Right atrium auricular region (tissue), 2 donors: ENCODE data around the gene INPP5A. TPM values are rescaled to one million over a fixed set of nuclear protein-coding genes. Genes with fewer than 3 reads are reported as not detected.

Source experiments
- DNase-seq: peaks from one replicate; pipeline ENCODE4 v3.0.0-alpha.2; 2019; ENCODE audit warnings: low spot score
- H3K27ac ChIP-seq, 2 donors: fragments of 200-600 bp; sonication (generic); 1 replicate in 1 of 2; 2 replicates in 1 of 2; pipeline ENCODE4 v1.5.1; 2016 to 2019
- H3K27me3 ChIP-seq, 2 donors: fragments of 200-600 bp; sonication (generic); one replicate each; pipeline versions ENCODE4 v1.5.1 to v1.6.0; 2017 to 2019
- H3K36me3 ChIP-seq: fragments of 200-600 bp; sonication (generic); one replicate; pipeline ENCODE4 v1.5.1; 2016
- H3K4me1 ChIP-seq, 2 donors: fragments of 200-600 bp; sonication (generic); one replicate each; pipeline versions ENCODE4 v1.5.1 to v1.6.0; 2017 to 2019
- H3K4me3 ChIP-seq, 2 donors: fragments of 200-600 bp; sonication (generic); 1 replicate in 1 of 2; 2 replicates in 1 of 2; pipeline ENCODE4 v1.5.1; 2017 to 2019; ENCODE audit warnings: mild to moderate bottlenecking in 1 of 2, moderate library complexity in 1 of 2
- H3K9me3 ChIP-seq, 2 donors: fragments of 200-600 bp; sonication (generic); one replicate each; pipeline ENCODE4 v1.5.1; 2019
- total RNA-seq, 2 donors: library from RNA; depleted of rRNA; stranded (reverse); fragments of >200 nt; gene quantifications; one replicate each; pipeline ENCODE4 v1.1.0, GENCODE V29; 2016
- TF ChIP-seq, protein P1 (sequence below), 2 donors: fragments of 200-600 bp; sonication (generic); IDR thresholded peaks; one replicate each; pipeline ENCODE4 v1.5.1; 2019; ENCODE audit warnings: antibody characterized with exemption in 2 of 2

Gene INPP5A
- total RNA-seq, 2 donors from 2014 or later, result 116 to 143 TPM

DNA sequence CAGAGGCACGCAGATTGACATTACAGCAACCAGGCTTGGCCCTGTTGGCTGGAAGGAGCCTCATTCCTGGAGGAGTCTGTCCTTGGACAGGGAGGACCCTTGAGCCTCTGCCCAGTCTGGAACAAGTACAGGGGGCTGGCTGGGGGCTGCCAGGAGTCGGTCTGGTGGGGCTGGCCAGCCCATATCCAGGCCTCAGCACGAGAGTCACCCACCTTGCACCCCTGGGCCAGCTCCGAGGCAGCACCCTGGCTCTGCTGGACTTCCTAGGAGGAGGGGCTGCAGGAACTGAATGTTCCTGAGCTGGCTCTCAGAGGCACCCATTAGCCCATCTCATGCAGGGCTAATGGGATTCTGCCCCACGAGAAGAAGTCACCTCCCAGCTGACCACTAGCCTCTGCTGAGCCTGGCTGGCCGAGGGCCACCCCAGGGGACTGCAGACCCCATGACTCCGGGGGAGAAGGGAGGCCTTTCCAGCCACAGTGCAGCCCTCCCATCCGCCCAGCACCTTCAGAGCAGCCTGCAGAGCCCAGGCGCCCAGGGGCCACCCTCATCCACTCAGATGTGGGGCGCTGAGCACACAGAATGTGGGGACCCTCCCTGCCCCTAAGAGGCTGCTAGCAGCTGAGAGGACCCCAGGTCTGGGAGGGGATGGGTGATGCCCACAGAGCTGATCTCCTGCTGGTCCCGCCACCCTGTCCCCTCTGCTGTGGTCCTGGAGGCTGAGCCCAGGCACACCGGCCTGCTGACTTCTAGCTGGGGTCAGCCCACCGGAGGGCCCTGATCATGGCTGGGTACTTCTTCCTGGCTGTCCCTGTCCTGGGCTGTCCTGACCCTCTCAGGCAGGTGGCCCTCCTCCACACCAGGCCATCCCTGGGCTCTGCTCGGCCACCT lies 14.8 kb upstream of the INPP5A start:
- no peak overlapping the region for H3K4me3 ChIP-seq
- H3K27ac ChIP-seq, result no peak overlapping the region
- no peak for DNase-seq
- peaks cover 0 to 35% of the 10 kb centered on the region in 2 donors for H3K4me1 ChIP-seq
- TF ChIP-seq, protein P1, sequence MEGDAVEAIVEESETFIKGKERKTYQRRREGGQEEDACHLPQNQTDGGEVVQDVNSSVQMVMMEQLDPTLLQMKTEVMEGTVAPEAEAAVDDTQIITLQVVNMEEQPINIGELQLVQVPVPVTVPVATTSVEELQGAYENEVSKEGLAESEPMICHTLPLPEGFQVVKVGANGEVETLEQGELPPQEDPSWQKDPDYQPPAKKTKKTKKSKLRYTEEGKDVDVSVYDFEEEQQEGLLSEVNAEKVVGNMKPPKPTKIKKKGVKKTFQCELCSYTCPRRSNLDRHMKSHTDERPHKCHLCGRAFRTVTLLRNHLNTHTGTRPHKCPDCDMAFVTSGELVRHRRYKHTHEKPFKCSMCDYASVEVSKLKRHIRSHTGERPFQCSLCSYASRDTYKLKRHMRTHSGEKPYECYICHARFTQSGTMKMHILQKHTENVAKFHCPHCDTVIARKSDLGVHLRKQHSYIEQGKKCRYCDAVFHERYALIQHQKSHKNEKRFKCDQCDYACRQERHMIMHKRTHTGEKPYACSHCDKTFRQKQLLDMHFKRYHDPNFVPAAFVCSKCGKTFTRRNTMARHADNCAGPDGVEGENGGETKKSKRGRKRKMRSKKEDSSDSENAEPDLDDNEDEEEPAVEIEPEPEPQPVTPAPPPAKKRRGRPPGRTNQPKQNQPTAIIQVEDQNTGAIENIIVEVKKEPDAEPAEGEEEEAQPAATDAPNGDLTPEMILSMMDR (IDR thresholded peaks at IDR 0.05), result no peak
- no peaks in the 10 kb centered on the region for H3K27me3 ChIP-seq
- no peaks in the 10 kb centered on the region for H3K9me3 ChIP-seq
- H3K36me3 ChIP-seq, result no peaks in the 10 kb centered on the region

DNA sequence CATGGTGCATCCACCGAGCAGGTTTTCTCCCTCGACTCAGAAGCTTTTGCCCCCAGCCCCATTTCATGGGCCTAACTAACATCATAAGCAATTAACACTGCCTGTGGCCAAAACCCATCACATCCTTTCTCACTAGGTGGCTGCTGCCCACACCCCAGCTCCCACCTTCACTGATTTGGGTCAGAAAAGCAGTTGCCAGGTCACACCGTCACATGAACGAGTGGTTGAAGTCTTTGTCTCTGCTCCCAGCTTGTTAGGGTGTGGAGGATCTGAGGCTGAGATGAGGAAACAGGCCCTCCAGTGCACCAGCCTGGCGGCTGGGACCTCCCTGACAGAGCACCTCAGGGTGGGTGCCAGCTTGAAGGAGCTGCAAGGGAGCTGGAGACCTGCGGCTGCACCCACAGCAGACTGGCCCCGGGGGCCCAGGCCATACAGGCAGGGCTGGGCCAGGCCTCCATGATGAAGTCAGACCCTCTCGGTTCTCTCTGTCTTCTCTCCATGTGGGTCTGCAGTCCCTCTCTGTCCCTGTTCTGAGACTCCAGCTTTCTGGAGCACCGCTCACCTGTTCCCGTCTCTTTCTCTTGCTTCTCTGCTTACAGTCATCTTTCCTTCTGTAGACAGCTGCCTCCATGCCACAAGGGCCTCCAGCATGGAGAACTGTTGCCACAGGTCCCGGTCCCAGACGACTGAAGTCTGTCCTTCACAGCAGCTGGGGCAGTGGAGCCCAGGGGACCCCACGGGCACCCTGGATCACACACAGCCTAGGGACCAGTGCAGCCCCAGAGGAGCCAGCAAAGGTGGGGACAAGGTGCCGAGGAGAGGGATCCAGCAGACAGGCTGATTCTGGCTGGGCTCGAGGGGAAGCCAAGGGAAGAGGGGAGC lies 13.8 kb upstream of the INPP5A start:
- no peaks in the 10 kb centered on the region for H3K27me3 ChIP-seq

DNA sequence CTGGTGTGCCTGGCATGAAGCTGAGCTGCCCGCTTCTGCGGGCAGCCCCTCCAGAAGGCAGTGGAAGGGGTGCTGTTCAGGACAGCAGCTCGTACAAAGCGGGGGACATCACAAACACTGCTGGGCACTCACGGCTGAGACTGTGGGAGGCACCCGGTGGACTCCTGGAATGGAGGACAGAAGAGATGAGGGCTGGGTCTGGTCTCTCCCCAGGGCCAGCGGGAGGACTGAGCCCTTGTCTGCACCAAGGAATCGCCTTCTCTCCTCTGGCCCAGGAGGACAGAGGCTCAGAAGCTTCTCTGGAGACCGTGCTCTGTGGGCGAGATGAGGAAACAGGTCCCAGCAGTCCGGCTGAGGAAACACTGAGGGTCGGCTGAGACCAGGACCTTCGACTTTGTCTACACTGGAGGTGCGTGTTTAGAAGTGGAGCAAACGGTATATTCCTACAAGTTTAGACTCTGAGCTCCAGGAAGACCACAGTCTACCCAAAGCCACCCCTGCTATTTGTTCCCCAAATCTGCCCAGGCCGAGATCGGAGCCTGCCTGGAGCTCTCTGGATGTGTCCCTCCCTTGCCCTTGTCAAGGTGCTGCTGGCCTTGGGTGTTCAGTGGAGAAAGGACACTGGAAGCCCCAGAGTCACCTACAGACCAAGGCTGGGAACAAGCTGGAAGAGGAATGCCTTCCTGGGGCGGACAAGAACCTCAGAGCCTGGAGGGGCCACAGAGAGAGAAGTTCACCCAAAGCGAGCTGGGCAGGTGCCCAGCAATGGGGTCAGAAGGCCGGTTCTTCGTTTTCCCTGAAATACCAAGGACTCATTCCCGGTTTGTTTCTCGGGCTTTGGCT lies 12.9 kb upstream of the INPP5A start:
- Histone ChIP-seq H3K4me3 (no peak overlapping the region), H3K27me3 (no peaks in the 10 kb centered on the region), H3K27ac (no peak overlapping the region), H3K36me3 (no peaks in the 10 kb centered on the region), H3K9me3 (no peaks in the 10 kb centered on the region), H3K4me1 (peaks cover 0 to 16% of the 10 kb centered on the region in 2 donors)
- no peak for DNase-seq
- TF ChIP-seq, protein P1 (IDR thresholded peaks at IDR 0.05), result no peak

More for the DNA sequence above, 13.8 kb upstream of the INPP5A start:
- no peaks in the 10 kb centered on the region for H3K36me3 ChIP-seq
- DNase-seq, result no peak
- no peaks in the 10 kb centered on the region for H3K9me3 ChIP-seq
- no peak overlapping the region for H3K4me3 ChIP-seq
- TF ChIP-seq, protein P1 (IDR thresholded peaks at IDR 0.05), result no peak
- H3K4me1 ChIP-seq, result peaks cover 0 to 24% of the 10 kb centered on the region in 2 donors
- H3K27ac ChIP-seq, result no peak overlapping the region

DNA sequence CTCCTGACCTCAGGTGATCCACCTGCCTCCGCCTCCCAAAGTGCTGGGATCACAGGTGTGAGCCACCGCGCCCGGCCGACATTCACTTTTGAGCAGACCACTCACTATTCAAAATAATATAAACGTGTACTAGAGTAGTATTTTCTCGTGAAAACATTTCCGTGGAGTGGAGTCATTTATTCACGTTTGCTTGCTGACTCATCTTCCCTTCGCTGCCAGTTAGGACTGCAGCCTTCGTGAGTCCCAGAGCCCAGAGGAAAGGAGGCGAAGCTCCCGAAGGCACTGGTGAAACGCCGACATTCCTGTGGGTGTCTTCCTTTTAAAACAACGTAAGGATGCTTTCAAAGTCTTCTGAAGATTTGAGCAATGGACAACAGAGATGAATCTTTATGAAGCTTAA lies 10.9 kb upstream of the INPP5A start:
- no peaks in the 10 kb centered on the region for H3K4me1 ChIP-seq
- no peak for DNase-seq

More for the DNA sequence above, 10.9 kb upstream of the INPP5A start:
- H3K9me3 ChIP-seq, result peaks cover 0 to 11% of the 10 kb centered on the region in 2 donors
- H3K27ac ChIP-seq, result no peak overlapping the region
- no peaks in the 10 kb centered on the region for H3K27me3 ChIP-seq
- TF ChIP-seq, protein P1 (IDR thresholded peaks at IDR 0.05), result no peak
- no peak overlapping the region for H3K4me3 ChIP-seq
- H3K36me3 ChIP-seq, result no peaks in the 10 kb centered on the region
